ENCODE measurements around the gene MYCBPAP.

MYCBPAP gene

GRCh38 chr17:50554201-50554600 is 46.0 kb downstream of the MYCBPAP start:
- peaks cover 23% of the 10 kb centered on the region for H3K27me3 ChIP-seq (ENCODE audit: control insufficient read depth, insufficient read depth, low read length)
- H3K4me3 ChIP-seq (ENCODE audit: low read length): no peak overlapping the region
- no peaks in the 10 kb centered on the region for H3K9me3 ChIP-seq (ENCODE audit: control insufficient read depth, low read depth, low read length)
- H3K9ac ChIP-seq (ENCODE audit: low read length): no peak overlapping the region
- H3K4me1 ChIP-seq (ENCODE audit: control insufficient read depth, low read depth, low read length): no peaks in the 10 kb centered on the region
- H3K36me3 ChIP-seq (ENCODE audit: control insufficient read depth, low read depth, low read length): no peaks in the 10 kb centered on the region
- H3K27ac ChIP-seq (ENCODE audit: low read length): no peak overlapping the region

- H3K9me3 ChIP-seq (ENCODE audit: control insufficient read depth, low read depth, low read length): no peaks in the 10 kb centered on the region
- peaks cover 39% of the 10 kb centered on the region for H3K27me3 ChIP-seq (ENCODE audit: control insufficient read depth, insufficient read depth, low read length)
- H3K9ac ChIP-seq (ENCODE audit: low read length): no peak overlapping the region
- no peaks in the 10 kb centered on the region for H3K4me1 ChIP-seq (ENCODE audit: control insufficient read depth, low read depth, low read length)
- no peaks in the 10 kb centered on the region for H3K36me3 ChIP-seq (ENCODE audit: control insufficient read depth, low read depth, low read length)
- H3K27ac ChIP-seq (ENCODE audit: low read length): no peak overlapping the region
- no peak overlapping the region for H3K4me3 ChIP-seq (ENCODE audit: low read length)
Observed at GRCh38 chr17:50556803-50557202, 48.6 kb downstream of the MYCBPAP start.

- H3K27ac ChIP-seq (ENCODE audit: low read length): no peak overlapping the region
- no peaks in the 10 kb centered on the region for H3K9me3 ChIP-seq (ENCODE audit: control insufficient read depth, low read depth, low read length)
- no peak overlapping the region for H3K4me3 ChIP-seq (ENCODE audit: low read length)
- H3K9ac ChIP-seq (ENCODE audit: low read length): no peak overlapping the region
- peaks cover 47% of the 10 kb centered on the region for H3K27me3 ChIP-seq (ENCODE audit: control insufficient read depth, insufficient read depth, low read length)
- peaks cover 4% of the 10 kb centered on the region for H3K4me1 ChIP-seq (ENCODE audit: control insufficient read depth, low read depth, low read length)
- no peaks in the 10 kb centered on the region for H3K36me3 ChIP-seq (ENCODE audit: control insufficient read depth, low read depth, low read length)
Observed at GRCh38 chr17:50557630-50558029, 49.4 kb downstream of the MYCBPAP start.

GRCh38 chr17:50558091-50558490 is 49.9 kb downstream of the MYCBPAP start:
- H3K4me3 ChIP-seq (ENCODE audit: low read length): peak overlapping the region; percentile 2
- no peak overlapping the region for H3K27ac ChIP-seq (ENCODE audit: low read length)
- H3K27me3 ChIP-seq (ENCODE audit: control insufficient read depth, insufficient read depth, low read length): peaks cover 52% of the 10 kb centered on the region
- no peaks in the 10 kb centered on the region for H3K9me3 ChIP-seq (ENCODE audit: control insufficient read depth, low read depth, low read length)
- no peaks in the 10 kb centered on the region for H3K36me3 ChIP-seq (ENCODE audit: control insufficient read depth, low read depth, low read length)
- H3K9ac ChIP-seq (ENCODE audit: low read length): no peak overlapping the region
- peaks cover 9% of the 10 kb centered on the region for H3K4me1 ChIP-seq (ENCODE audit: control insufficient read depth, low read depth, low read length)

GRCh38 chr17:50558581-50558940 is 50.3 kb downstream of the MYCBPAP start:
- Histone ChIP-seq H3K36me3 (ENCODE audit: control insufficient read depth, low read depth, low read length) (no peaks in the 10 kb centered on the region), H3K27ac (ENCODE audit: low read length) (no peak overlapping the region), H3K9me3 (ENCODE audit: control insufficient read depth, low read depth, low read length) (no peaks in the 10 kb centered on the region), H3K9ac (ENCODE audit: low read length) (no peak overlapping the region), H3K27me3 (ENCODE audit: control insufficient read depth, insufficient read depth, low read length) (peaks cover 57% of the 10 kb centered on the region), H3K4me1 (ENCODE audit: control insufficient read depth, low read depth, low read length) (peaks cover 12% of the 10 kb centered on the region), H3K4me3 (ENCODE audit: low read length) (peak overlapping the region; percentile 71)

- Histone ChIP-seq H3K27me3 (ENCODE audit: control insufficient read depth, insufficient read depth, low read length) (peaks cover 62% of the 10 kb centered on the region), H3K4me1 (ENCODE audit: control insufficient read depth, low read depth, low read length) (peaks cover 17% of the 10 kb centered on the region), H3K36me3 (ENCODE audit: control insufficient read depth, low read depth, low read length) (no peaks in the 10 kb centered on the region), H3K9ac (ENCODE audit: low read length) (no peak overlapping the region), H3K4me3 (ENCODE audit: low read length) (peak overlapping the region; percentile 71), H3K9me3 (ENCODE audit: control insufficient read depth, low read depth, low read length) (no peaks in the 10 kb centered on the region), H3K27ac (ENCODE audit: low read length) (no peak overlapping the region)
Observed at GRCh38 chr17:50558941-50559614, 50.8 kb downstream of the MYCBPAP start.

GRCh38 chr17:50559674-50560184 is 51.5 kb downstream of the MYCBPAP start:
- Histone ChIP-seq H3K36me3 (ENCODE audit: control insufficient read depth, low read depth, low read length) (no peaks in the 10 kb centered on the region), H3K9me3 (ENCODE audit: control insufficient read depth, low read depth, low read length) (no peaks in the 10 kb centered on the region), H3K9ac (ENCODE audit: low read length) (peak overlapping the region; percentile 41), H3K4me1 (ENCODE audit: control insufficient read depth, low read depth, low read length) (peaks cover 21% of the 10 kb centered on the region), H3K27ac (ENCODE audit: low read length) (no peak overlapping the region), H3K27me3 (ENCODE audit: control insufficient read depth, insufficient read depth, low read length) (peaks cover 68% of the 10 kb centered on the region), H3K4me3 (ENCODE audit: low read length) (peak overlapping the region; percentile 71)

GRCh38 chr17:50560185-50560824 is 52.1 kb downstream of the MYCBPAP start, which contains the start of gene CACNA1G:
Gene CACNA1G (plus strand): TSS chr17:50560715. CDS start chr17:50561460, 745 bp downstream.
- H3K9me3 ChIP-seq (ENCODE audit: control insufficient read depth, low read depth, low read length): no peaks in the 10 kb centered on the region
- no peaks in the 10 kb centered on the region for H3K36me3 ChIP-seq (ENCODE audit: control insufficient read depth, low read depth, low read length)
- H3K9ac ChIP-seq (ENCODE audit: low read length): peak within 1 kb of the TSS; percentile 41
- H3K4me3 ChIP-seq (ENCODE audit: low read length): peak within 1 kb of the TSS; percentile 71
- no peak within 1 kb of the TSS for H3K27ac ChIP-seq (ENCODE audit: low read length)
- H3K27me3 ChIP-seq (ENCODE audit: control insufficient read depth, insufficient read depth, low read length): peaks cover 74% of the 10 kb centered on the region
- peaks cover 24% of the 10 kb centered on the region for H3K4me1 ChIP-seq (ENCODE audit: control insufficient read depth, low read depth, low read length)

- Histone ChIP-seq H3K9ac (ENCODE audit: low read length) (no peak overlapping the region), H3K36me3 (ENCODE audit: control insufficient read depth, low read depth, low read length) (no peaks in the 10 kb centered on the region), H3K4me3 (ENCODE audit: low read length) (peak overlapping the region; percentile 52), H3K27ac (ENCODE audit: low read length) (no peak overlapping the region), H3K4me1 (ENCODE audit: control insufficient read depth, low read depth, low read length) (peaks cover 32% of the 10 kb centered on the region), H3K27me3 (ENCODE audit: control insufficient read depth, insufficient read depth, low read length) (peaks cover 82% of the 10 kb centered on the region), H3K9me3 (ENCODE audit: control insufficient read depth, low read depth, low read length) (no peaks in the 10 kb centered on the region)
Observed at GRCh38 chr17:50560931-50561745, 52.9 kb downstream of the MYCBPAP start.

- Histone ChIP-seq H3K27ac (ENCODE audit: low read length) (no peak overlapping the region), H3K9ac (ENCODE audit: low read length) (no peak overlapping the region), H3K27me3 (ENCODE audit: control insufficient read depth, insufficient read depth, low read length) (peaks cover 88% of the 10 kb centered on the region), H3K4me1 (ENCODE audit: control insufficient read depth, low read depth, low read length) (peaks cover 35% of the 10 kb centered on the region), H3K9me3 (ENCODE audit: control insufficient read depth, low read depth, low read length) (no peaks in the 10 kb centered on the region), H3K36me3 (ENCODE audit: control insufficient read depth, low read depth, low read length) (no peaks in the 10 kb centered on the region), H3K4me3 (ENCODE audit: low read length) (peak overlapping the region; percentile 52)
Observed at GRCh38 chr17:50561746-50562141, 53.5 kb downstream of the MYCBPAP start.

- H3K4me3 ChIP-seq (ENCODE audit: low read length): peak overlapping the region; percentile 28
- H3K27ac ChIP-seq (ENCODE audit: low read length): no peak overlapping the region
- H3K9me3 ChIP-seq (ENCODE audit: control insufficient read depth, low read depth, low read length): no peaks in the 10 kb centered on the region
- no peaks in the 10 kb centered on the region for H3K36me3 ChIP-seq (ENCODE audit: control insufficient read depth, low read depth, low read length)
- H3K27me3 ChIP-seq (ENCODE audit: control insufficient read depth, insufficient read depth, low read length): peaks cover 84% of the 10 kb centered on the region
- no peak overlapping the region for H3K9ac ChIP-seq (ENCODE audit: low read length)
- H3K4me1 ChIP-seq (ENCODE audit: control insufficient read depth, low read depth, low read length): peaks cover 35% of the 10 kb centered on the region
Observed at GRCh38 chr17:50562242-50563091, 54.2 kb downstream of the MYCBPAP start.
